Measurements from ENCODE around the gene SIPA1L3. TPM values are rescaled to one million over a fixed set of nuclear protein-coding genes. Genes with fewer than 3 reads are reported as not detected.

SIPA1L3 gene
- total RNA-seq, 1 donor from 2014 or later = 14.5 TPM

DNA sequence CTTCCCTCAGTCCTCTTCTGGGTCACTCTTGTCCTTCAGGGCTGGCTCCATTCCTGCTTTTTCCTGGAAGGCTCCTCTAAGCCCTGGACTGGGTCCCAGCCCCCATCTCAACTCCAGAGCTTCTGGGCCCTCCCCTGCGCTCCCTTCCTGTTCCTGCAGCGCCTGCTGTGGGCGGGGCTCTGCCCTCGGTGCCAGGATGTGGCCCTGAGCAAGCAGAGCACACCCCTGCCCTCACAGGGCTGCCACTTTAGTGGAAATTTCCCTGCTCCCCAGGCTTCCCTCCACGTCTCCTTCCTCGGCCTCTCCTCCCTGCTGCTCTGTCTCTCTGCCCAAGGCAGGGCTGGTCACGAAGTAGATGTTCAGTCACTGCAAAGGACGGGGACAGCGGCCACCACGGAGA, 288.2 kb downstream of the SIPA1L3 start:
- DNase-seq = no peak

DNA sequence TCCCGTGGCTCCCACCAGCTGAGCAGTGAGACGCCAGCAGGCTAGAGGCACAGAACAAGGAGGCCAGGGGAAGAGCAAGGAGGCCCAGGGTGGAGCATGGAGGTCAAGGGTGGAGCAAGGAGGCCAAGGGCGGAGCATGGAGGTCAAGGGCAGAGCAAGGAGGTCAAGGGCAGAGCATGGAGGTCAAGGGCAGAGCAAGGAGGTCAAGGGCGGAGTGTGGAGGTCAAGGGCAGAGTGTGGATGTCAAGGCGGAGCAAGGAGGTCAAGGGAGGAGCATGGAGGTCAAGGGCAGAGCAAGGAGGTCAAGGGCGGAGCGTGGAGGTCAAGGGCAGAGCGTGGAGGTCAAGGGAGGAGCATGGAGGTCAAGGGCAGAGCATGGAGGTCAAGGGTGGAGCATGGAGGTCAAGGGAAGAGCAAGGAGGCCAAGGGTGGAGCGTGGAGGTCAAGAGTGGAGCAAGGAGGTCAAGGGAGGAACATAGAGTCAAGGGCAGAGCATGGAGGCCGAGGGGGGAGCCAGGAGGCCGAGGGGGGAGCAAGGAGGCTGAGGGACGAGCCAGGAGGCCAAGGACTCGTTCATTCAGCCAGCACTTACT, 289.3 kb downstream of the SIPA1L3 start:
- no peak for DNase-seq

DNA sequence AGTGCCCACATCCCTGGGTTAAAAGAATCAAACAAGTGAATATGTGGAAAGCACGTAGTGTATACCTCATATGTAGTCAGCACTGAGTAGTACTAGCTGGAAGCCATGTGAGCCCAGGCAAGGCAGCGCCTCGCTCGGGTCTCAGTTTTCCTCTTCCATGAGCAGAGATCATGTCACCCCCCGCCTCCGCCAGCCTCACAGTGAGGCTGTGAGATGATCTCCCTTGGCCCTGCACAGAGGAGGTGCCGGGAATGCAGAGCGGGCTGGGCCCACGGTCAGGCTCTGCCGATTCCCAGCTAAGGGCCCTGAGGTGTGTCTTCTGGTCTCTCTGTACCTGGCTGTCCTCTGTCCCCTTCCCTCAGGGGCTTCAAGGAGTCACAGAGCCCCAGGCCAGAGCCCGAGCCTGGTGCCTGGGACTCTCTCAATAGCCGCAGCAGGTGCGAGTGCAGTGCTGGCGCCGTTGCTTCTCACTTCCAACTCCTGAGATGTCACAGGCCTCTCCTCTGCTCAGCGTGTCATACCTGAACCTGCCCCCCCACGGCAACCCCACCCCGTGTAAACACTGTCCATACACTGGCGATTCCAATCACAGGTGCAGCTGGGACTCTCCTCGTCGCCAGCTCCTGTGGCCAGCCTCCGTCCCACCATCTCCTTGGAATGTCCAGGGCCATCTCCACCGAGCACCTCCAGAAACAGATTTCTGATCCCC, 290.1 kb downstream of the SIPA1L3 start:
- DNase-seq = no peak

DNA sequence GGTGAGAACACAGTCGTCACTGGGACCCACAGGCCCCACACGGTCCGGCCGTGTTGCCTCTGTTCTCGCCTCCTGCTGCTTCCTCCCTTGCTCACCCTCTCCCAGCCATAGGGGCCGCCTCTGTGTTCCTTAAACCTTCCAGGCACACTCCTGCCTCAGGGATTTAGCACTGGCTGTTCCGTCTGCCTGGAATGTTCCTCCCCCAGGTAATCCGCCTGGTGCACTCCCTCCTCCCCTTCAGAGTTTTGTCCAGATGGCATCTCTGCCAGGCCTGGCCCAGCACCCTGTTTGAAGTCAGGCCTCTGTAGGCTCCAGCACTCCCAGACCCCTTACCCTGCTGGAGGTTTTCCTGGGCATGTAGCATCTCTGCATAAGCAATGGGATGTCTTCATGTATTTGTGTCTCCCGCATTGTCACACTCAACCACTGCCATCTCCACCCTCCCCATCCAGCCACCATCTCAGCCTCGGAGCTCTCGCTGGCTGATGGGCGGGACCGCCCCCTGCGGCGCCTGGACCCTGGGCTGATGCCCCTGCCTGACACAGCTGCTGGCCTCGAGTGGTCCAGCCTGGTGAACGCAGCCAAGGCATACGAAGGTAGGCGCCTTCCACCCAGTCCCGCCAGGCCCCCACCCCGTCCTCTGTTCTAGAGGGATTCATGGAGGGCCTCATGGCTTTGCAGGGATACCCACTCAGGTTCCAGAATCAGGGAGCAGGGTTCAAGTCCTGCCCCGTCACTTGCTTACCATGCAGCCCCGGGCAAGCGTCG, 291.1 kb downstream of the SIPA1L3 start:
- DNase-seq = no peak

DNA sequence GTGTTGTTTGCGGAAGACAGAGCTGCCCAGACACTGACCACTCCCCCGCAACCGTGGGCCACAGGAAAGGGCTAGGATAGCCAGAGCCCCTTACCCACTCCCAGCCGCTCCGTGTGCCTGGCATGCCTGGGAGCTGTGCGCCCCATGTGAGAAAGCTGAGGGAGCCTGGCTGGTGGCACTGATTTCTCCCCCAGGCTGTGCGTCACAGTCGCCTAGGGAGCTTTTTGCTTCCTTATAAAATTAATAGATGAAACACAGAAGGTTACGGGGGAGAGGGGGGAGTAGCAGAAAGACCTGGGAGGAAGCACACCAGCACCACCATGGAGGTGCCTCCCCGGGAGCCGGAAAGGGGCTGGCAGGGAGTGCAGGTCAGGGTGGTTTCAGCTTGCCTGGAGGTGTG, 292.3 kb downstream of the SIPA1L3 start:
- DNase-seq = no peak

DNA sequence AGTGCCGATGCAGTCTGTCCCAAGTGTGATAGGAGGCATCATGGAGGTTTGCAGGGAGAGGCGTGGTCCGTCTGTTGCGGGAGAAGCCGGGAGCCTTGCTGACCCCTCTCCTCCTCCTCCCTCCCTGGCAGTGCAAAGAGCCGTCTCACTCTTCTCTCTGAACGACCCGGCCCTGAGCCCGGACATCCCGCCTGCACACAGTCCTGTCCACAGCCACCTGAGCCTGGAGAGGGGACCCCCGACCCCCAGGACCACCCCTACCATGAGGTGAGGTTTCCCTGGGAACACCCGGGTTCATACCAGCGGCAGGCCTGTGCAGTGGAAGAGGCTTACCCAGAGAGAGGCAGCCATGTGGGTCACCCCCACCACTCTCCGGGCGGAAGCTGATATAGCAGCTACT, 294.7 kb downstream of the SIPA1L3 start:
- no peak for DNase-seq

DNA sequence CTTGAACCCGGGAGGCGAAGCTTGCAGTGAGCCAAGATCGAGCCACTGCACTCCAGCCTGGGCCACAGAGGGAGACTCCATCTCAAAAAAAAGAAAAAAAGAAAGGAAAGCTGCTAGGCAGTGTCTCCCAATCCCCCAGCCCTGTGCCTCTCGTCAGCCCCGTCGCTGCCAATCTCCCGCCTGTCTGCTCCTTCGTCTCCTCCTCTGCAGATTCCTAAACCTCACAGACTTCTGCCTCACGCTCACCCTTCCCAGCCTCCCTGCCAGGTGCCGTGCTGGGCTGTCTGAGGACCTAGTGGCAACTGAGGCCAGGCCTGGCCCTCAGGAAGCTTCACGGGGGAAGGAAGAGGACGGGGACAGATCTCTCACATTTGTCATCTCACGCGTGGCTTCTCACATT, 295.5 kb downstream of the SIPA1L3 start:
- no peak for DNase-seq

DNA sequence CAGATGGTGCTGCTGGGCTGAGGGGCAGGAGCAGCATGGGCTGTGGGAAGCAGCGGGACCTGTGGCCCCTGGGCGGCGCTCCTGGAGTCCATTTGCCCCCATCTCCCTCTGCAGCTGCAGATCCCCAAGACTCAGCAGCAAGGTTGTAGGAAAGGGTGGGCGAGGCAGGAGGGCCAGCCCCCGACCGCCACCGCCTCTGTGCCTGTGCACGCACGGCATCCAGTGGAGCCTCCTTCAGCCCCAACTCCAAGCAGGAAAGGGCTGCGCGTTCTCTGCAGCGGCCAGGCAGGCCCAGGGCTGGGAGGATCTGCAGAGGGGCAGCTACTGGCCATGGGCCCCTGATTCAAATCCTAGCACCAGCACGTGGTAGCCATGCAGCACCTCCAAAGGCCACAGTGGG, 296.2 kb downstream of the SIPA1L3 start:
- no peak for DNase-seq

DNA sequence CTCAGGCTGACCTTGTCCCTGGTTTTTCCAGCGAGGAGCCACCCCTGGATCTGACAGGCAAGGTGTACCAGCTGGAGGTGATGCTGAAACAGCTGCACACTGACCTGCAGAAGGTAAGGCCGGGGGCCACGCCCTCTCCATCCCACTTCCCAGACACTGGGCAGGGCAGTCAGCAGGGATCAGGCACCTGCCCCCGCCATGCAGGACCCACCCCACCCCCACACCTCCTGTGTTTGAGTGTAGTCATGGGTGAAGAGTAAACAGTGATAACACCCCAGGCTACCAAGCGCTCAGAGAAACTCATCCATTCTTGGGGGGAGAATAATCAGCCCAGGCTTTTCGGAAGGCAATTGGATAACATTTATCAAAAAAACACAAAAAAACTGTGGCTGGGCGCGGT, 297.1 kb downstream of the SIPA1L3 start:
- DNase-seq = no peak

DNA sequence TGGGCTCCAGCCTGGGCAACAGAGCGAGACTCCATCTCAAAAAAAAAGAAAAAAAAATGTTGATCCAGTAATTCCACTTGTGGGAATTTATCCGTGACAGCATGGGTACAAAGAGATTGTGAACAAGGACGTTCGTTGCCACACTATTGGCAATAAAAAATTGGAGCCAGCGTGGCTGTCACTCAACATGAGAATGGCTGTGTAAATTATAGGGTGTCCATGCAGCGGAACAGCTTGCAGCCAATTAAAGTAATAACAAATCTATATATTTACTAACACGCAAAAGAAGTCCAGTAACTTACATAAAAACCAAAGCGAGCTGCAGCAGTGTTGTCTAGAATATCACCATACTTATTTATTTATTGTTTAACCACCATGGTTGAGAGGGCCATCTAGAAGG, 297.7 kb downstream of the SIPA1L3 start:
- DNase-seq = no peak

DNA sequence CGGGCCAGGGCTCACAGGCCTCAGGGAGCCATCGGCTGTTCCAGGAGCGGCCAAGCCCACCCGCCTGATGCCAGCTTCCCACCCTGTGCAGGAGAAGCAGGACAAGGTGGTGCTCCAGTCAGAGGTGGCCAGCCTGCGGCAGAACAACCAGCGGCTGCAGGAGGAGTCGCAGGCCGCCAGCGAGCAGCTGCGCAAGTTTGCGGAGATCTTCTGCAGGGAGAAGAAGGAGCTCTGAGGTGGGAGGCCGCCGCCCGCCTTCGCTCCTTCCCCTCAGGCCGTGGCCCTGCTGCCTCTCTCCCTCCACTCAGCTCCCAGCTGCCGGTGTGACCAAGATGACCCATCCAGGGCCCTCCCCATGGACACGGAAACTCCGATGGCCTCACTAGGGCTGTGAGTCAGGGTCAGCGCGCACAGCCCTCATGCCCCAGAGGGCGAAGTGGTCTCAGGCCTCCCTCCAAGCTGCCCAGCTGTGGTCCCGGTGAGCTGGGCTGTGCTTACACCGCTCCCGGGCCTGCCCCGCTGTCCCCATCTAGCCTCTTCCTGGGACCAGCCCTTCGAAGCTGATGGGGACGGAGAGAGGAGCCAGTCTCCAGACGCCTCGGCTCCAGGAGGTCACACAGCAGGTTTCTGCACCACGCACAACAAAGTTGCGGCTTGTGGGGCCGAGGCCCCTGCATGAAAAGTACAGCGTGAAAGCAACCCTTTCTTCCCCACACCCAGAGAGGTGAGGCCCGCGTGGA, 299.2 kb downstream of the SIPA1L3 start:
- DNase-seq = no peak

DNA sequence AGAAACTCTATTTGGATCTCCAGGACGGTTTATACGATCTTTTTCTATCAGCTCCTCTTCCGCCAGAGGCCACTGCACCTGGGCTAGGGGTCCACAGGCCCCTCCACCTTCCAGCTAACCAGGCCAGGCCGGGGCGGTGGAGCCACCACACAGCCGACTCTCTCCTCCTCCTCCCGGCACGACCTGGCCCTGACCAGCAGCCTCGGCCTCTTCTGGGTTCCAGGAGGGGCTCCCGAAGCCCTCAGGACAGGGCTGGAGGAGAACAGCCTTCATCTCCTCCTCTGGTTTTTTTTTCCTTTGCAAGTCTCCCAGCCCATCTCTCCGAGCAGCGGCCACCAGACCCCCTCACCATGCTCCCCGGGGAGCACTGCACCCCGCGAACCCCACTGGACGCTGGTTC, 299.9 kb downstream of the SIPA1L3 start:
- no peak for DNase-seq

DNA sequence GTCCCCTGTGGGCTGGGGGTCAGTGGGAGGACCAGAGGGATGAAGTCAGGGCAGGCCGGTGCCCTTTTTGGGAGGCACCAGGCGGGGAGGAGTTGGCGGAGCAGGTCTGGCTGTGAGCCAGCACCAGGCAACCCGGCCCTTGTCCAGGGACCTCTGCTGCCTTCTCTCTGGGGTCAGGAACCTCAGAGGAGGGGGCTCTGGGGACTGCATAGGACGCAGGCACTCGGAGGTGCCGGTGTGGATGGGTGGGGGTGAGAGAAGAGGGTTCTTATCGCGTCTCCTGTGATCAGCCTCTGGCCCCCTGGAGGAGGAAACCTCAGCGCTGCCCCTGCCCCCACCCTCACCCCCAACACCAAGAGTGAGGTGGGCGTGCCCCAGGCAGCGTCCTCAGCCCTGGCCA, 300.5 kb downstream of the SIPA1L3 start:
- no peak for DNase-seq

DNA sequence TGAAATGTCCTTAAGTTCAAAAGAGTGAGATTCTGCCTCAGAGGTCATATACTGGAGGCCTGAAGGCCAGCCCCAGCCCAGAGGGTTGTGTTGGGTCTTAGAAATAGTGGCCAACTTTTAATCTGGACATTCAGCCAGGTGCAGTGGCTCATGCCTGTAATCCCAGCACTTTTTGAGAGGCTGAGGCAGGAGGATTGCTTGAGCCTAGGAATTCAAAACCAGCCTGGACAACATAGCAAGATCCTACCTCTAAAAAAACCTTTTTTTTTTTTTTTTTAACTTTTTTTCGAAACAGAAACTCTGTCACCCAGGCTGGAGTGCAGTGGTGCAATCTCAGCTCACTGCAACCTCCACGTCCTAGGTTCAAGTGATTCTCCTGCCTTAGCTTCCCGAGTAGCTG, 301.6 kb downstream of the SIPA1L3 start:
- DNase-seq = no peak

DNA sequence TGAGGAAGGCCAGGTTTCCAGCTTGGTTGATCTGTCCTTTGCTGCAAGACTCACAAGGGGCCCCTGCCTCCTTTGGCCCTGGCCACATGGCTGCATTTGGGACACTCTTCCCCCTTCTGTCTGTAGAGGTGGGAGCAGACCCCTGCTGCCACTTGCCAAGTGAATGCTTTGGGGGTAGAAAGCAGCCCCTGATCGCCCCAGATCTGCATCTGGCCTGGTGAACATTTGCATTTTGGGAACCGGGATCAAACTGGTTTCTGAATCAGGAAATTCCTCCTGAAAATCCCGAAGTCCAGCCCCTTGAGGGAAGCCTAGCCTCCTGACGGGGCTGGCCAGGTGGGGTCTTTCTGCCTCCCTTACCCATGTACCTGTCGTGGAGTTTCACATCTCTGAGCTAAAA, 302.1 kb downstream of the SIPA1L3 start:
- no peak for DNase-seq

DNA sequence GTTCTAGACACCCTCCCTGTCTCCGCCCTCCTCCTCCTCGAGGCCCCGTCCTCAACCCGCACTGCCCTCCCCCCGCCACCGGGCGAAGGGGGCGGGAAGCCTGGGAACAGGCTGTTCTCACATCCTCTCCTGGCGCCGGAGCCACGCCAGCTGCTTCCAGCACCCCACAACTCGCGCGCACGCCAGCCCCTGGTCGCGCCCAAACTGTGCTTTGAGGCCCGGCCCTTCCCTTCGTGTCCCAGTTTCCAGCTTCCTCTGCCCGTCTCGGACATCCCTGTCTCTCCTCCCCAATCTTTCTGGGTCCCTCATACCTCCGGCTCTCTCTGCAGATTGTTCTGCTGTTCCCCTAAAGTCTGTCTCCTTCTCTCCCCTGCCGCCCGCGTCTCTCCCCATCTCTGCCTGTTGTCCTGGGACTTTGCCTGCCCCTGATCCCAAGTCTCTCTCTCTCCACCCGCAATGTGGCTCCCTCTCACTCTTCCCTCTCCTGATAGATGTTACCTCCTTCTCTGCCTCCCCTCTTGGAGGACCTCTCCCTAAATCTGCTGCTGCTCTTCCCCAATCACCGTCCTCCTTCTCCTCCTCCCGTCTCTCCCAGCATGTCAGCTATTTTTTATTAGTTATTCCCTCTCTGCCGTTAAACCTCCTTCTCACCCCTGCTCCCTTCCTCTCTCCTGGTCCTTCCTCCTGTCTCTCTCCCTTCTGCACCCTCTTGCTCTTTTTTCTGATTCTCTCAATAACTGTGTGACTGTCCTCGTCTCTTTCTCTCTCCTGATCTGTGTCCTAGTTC, 302.9 kb downstream of the SIPA1L3 start:
- peak; percentile 59 for DNase-seq

DNA sequence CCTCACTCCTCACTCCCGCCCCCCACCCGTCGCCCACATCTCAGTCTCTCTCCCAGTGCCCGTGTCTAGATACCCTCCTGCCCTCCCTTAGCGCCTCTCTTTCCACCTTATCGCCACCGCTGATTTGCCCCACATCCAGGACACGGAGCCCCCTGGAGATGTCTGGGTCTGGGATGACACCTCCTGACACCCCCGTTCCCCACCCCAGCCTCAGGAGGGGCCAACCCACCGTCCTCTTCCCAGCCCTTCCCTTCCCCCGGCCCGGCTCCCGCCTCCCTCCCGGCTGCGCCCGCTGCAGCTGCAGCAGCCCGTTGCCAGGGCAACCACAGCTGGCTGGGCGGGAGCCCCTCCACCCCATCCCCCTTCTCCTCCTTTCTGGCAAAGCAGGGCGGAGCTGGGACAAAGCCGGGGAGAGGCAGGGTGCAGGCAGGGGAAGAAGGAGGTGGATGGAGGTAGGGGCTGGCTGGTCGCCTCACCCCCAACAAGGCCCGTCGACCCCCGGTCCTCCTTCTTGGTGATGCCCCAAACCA, 303.5 kb downstream of the SIPA1L3 start:
- DNase-seq = no peak

DNA sequence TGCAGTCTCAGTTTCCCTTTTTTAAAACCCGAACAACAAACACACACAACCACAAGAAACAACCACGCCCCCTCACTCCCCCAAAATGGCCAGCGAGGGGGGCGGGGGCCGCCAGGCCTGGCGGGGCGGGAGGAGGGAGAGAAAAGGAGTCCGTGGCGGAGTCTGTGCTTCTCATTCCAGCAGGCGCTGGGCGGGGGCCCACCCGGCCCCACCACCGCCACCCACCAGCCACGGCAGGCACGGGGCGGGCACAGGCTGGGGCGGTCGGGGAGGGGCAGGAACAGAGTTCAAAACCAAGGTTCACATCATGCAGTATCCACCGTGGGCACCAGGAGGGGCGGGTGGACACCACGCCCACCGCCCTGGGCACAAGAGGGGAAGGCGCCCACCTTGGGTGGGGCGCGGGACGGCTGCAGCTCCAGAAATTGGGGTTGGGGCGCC, 304.2 kb downstream of the SIPA1L3 start:
- DNase-seq = no peak

DNA sequence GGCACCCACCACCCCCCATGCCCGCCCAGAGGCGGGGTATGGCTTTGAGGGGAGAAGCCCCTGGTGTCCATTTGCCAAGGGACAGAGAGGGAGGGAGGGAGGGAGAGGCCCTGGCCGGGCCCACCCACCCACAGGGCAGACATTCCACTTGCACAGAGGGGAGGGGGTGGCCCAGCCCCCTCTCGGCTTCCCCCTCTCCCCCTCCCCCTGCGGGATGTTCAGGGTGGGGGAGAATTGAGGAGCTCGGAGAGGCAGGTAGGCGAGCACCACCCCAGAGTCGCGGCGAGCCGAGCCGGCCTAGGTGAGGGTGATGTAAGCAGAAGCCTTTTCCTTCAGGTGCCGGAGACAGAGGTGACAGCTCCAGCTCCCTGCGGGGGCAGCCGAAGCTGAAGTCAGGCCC, 304.8 kb downstream of the SIPA1L3 start:
- no peak for DNase-seq

DNA sequence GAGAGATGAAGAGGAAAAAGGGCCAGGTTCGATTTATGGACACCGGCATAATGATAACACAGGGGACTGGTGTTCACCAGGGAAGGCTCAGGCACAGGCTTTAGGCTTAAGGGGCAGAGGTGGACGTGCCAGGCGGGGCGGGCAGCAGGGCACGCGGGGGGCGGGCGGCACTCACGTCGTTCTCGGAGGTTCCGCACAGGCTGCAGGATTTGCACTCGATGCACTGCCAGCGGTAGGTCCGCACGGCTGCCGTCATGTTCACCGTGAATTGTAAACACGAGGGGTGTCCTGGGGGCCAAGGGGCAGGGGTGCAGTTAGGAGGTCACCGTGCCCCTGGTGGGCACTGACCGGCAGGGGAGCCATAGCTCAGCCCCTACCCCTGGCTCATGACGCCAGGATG, 306.5 kb downstream of the SIPA1L3 start:
- no peak for DNase-seq

DNA sequence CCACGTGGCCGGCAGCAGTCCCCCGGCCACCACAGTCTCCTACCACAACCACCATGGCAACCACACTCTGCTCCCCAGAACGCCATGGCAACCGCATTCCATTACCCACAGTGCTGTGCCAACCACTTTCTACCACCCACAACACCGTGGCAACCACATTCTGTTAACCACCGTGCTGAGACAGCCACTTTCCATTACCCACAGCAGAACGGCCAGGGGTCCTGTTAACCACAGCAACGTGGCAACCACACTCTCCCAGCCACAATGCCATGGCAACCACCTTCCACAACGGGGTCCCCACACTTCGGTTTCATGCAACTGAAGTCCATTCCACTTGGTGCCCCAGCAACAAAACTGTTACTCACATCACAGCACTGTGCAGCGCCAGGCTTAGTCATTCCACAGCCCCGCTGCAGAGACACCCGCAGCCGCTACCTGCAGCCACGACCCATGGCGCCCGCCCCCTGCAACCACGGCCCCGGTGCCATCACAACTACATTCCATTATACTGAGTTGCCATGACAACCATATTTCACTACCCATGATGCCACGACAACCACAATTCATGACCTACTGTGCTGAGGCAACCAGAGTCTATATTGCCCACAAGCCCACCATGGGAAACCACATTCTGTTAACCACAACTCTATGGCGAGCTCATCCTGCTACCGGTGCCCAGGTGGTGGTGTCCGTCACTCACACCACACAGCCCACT, 307.1 kb downstream of the SIPA1L3 start:
- DNase-seq = peak; percentile 23
